Measurements from ENCODE around the gene UBQLN1.

DNA sequence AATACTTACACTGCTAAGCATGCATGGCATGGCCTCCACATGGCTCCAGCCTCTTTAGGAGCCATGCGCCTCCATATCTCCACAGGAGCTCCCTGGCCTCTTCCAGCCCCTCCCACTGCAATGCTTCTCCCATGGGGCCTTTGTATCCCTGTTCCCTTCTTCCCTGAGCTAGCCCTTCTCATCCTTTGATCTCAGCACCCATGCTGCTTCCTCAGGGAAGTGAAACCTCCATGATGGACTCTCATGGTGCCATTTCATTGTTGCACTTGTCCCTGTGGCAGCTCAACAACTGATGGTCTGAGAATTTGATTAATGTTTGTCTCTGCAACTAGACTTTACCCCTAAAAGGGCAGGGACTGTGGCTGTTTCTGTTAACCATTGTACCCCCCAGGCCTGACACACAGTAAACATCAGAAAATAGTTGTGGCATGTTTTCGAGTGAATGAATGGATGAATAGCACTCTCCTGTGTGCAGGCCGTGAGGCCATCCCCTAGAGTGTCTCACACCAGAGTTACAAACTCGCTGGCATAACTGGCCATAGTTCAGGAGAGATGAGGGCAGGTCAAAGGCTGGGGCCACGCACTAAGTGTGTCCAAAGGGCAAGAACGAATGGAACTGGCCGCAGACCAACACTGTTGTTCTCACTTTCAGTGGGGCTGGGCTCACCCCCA, 78.2 kb downstream of the UBQLN1 start:
- TF ChIP-seq SNAI2 (CRISPR knock-in tag; IDR thresholded peaks at IDR 0.05) (no peak), ISL1 (CRISPR knock-in tag; IDR thresholded peaks at IDR 0.05) (no peak), PATZ1 (CRISPR knock-in tag; IDR thresholded peaks at IDR 0.05; ENCODE audit: borderline replicate concordance) (no peak), GLIS3 (CRISPR knock-in tag; IDR thresholded peaks at IDR 0.05) (no peak), ZNF565 (CRISPR knock-in tag; conservative IDR thresholded peaks at IDR 0.05; ENCODE audit: low read depth) (no peak), ZFP3 (CRISPR knock-in tag; IDR thresholded peaks at IDR 0.05) (no peak)
- TF ChIP-seq, protein P1, sequence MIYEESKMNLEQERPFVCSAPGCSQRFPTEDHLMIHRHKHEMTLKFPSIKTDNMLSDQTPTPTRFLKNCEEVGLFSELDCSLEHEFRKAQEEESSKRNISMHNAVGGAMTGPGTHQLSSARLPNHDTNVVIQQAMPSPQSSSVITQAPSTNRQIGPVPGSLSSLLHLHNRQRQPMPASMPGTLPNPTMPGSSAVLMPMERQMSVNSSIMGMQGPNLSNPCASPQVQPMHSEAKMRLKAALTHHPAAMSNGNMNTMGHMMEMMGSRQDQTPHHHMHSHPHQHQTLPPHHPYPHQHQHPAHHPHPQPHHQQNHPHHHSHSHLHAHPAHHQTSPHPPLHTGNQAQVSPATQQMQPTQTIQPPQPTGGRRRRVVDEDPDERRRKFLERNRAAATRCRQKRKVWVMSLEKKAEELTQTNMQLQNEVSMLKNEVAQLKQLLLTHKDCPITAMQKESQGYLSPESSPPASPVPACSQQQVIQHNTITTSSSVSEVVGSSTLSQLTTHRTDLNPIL (CRISPR knock-in tag; IDR thresholded peaks at IDR 0.05; ENCODE audit: low read depth): no peak
